Measurements from ENCODE around the gene NMU.
"Not testable (repeated sequence)": the region's sequence is repeated elsewhere in the genome, so short reads cannot be mapped to it uniquely, and the experiment has no call there.

NMU gene, protein sequence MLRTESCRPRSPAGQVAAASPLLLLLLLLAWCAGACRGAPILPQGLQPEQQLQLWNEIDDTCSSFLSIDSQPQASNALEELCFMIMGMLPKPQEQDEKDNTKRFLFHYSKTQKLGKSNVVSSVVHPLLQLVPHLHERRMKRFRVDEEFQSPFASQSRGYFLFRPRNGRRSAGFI

DNA sequence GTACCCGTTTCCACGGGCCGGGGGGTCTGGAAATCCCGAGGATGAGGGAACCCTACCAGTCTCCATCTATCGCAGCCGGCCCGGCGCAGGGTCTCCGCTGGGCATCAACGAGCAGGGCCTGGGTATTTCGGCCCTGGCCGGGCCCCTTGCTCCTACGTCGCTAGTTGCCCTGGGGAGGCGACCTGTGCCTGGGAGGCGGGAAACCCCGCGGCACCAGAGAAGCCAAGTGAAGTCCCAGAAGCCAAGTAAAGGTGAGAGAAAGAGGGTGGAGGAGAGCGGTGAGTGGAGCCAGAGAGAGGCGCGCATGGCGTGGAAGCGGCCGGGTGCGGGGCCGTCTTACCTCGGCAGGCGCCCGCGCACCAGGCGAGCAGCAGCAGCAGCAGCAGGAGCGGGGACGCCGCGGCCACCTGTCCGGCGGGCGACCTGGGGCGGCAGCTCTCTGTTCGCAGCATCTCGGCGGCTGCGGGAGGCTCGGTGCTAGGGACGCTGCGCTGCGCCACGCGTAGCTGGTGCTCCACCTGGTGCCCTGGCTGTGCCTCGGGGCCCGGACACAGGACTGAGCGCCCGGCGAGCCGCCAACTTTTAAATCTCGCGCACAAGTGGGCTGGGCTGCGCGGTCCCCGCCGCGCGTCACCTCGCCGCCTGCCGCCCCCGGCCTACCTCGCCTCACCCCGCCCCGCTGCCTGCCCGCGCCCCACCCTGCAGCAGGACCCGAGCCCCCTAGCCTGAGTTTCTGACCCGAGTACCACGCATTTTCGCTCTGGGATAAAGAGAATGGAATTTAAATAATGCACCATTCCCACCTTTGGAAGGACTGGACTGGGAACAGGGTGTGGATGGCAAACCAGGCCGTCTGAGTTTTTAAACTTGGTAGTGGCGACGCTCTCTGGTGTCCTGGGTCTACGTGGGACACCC, at the start of gene NMU:
Gene NMU (minus strand): TSS at position 558 of the 915 bp plus-strand sequence. CDS start 106 bp downstream, at position 452.
- peak in 1 of 2 donors; percentile 63 for DNase-seq

DNA sequence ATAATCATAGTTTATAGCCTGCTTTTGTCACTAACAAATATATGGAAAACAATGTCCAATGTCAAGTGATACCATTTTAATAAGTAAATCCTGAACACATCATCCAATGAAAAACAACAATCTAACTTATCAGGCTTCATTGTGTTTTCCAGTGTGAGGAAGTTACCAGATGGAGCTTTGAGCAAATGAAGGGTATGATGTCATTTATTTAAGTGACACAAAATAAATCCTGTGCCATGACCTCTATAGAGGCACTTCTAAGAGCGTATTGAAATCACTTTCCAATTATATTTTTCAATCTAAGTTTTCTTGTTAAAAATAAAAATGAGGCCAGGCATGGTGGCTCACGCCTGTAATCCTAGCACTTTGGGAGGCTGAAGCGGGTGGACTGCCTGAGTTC, 48.2 kb upstream of the NMU start:
- DNase-seq: no peak

DNA sequence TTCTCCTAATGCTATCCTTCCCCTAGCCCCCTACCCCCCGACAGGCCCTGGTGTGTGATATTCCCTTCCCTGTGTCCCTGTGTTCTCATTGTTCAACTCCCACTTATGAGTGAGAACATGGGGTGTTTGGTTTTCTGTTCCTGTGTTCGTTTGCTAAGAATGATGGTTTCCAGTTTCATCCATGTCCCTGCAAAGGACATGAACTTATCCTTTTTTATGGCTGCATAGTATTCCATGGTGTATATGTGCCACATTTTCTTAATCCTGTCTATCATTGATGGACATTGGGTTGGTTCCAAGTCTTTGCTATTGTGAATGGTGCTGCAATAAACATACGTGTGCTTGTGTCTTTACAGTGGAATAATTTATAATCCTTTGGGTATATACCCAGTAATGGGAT, 46.7 kb upstream of the NMU start:
- DNase-seq: not testable (repeated sequence)

DNA sequence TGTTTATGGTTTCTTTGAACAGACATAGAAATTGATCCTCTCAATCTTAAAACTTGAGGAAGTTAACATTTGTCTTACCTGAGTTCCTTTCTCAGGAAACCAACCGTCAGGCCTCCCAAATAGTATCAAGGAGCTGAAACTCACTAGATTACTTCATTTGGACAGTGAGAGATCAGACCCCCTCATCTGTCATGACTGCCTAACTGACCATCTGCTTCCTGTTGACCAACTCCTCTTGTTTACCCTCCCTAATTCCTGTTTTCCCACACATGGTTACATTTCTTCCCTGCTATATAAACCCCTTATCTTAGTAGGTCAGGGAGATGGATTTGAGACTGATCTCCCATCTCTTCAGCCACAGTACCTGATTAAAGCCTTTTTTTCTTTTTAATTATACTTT, 46.2 kb upstream of the NMU start:
- no peak for DNase-seq

DNA sequence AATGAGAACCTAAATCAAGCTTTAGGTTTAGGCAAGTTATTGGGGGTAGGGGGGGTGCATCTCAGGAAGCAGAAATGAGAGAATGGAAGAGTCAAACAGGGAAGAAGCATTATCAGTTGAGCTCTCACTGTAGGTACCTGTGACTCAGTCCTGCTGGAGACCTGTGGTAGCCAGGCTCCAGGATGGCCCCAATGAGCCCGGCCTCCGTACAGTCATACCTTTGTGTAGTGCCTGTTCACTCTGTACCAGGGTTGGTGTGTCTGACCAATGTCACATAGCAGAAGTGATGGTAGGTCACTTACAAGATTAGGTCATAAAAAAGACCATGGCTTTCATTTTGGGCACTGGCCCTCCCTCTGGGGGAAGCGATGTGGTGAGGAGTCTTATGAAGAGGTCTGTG, 45.3 kb upstream of the NMU start:
- no peak for DNase-seq

DNA sequence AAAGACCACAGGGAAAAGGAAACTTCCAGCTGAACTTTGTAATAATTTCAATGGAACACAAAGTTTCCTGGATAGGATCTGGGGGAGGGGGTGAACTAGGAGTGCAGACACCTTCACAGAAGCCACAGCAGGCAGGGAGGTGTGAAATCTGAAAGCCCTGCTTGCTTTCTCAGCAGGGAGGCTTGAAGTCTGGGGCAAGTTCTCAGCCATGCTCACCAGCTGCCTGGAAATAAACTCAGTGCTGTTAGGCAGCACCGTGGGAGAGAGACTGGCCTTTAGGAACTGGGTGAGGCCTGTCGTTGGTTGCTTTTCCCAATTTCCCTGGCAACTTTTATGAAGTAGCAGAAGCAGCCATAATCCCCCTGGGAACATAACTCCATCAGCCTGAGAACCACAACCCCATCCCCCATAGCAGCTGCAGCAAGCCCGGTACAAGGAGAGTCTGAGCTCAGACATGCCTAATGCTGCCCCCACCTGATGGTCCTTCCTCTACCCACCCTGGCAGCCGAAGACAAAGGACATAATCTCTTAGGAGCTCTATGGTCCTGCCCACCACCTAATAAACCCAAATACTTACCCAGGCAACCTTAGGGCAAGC, 39.2 kb upstream of the NMU start:
- no peak for DNase-seq

DNA sequence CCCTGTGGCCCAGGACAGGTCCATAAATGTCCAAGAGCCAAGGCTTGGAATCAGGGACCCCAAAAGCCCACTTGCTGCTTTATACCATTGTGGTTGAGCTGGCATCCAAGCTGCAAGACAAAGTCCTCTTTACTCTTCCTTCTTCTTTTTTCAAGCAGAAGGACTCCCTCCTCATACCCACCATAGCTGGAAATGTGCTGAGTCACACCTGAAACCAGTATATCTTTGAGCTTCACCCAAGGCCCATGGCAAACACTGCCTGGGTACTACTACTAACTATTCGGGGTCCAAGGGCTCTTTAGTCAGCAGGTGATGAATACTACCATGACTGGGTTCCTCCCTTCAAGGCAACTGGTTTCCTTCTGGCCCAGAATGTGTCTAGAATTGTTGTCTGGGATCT, 37.3 kb upstream of the NMU start:
- DNase-seq: no peak

DNA sequence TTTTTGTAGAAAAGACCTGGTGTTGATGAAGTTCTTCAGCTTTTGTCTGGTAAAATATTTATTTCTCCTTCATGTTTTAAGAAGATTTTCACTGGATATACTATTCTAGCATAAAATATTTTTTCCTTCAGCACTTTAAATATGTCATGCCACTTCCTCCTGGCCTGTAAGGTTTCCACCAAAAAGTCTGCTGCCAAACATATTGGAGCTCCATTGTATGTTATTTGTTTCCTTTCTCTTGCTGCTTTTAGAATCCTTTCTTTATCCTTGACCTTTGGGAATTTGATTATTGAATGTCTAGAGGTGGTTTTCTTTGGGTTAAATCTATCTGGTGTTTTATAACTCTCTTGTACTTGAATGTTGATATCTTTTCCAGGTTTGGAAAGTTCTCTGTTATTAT, 35.6 kb upstream of the NMU start:
- DNase-seq: no peak

DNA sequence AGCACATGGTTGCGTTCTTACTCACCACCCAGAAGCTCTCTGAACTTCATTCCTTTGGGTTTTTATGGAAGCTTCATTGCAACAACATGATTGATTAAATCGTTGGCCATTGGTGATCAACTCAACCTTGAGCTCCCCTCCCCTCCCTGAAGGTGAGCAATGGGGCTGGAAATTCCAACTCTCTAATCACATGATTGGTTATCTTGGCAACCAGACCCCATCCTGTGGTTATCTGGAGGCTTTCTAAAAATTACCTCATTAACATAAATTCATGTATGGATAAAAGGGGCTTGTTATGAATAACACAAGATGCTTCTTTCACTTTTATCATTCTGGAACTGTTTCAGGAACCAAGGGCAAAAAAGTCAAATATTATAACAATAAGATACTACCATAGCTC, 34.6 kb upstream of the NMU start:
- DNase-seq: no peak

DNA sequence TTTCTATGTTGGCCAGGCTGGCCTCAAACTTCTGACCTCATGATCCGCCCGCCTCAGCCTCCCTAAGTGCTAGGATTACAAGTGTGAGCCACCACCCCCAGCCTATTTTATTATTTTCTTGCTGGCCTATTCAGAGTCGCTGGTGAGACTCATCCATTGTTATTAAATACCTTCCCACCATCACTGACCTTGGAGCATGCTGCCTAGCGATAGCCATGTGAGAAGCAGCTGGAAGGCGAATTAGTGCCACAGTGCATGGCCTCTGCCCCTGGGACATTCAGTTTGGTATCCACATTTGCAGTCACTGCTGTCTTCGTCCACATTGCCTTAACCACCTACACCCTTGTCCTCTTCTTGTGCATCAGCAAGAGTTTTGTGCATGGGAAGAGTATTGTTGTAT, 32.4 kb upstream of the NMU start:
- DNase-seq: no peak

DNA sequence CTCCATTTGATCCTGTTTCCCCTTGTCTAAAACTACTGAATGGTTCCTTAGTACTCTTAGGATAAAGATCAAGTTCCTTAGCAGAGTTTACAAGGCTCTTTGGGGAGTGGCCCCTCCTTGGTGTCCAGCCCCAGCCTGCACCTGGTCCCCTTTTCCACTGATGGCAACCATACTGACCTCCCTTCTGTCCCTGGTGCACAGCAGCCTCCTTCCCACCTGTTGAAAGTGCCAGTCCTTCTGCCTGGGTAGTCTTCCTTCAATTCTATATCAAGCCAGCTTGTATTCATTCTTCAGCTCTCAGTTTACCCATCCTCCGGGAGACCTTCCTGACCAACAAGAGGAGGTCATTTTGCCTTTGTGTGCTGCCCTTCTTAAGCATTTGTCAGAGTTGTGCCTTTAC, 30.4 kb upstream of the NMU start:
- DNase-seq: no peak

DNA sequence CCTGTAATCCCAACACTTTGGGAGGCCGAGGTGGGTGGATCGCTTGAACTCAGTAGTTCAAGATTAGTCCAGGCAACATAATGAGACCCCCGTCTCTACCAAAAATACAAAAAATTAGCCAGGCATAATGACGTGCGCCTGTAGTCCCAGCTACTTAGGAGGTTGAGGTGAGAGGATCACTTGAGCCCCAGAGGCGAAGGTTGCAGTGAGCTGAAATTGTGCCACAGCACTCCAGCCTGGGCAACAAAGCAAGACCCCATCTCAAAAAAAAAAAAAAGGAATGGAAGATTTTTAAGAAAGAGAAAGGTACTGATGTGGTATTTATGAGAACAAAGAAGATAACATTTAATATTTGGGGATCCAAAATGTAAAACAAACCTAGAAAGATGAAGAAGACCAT, 27.0 kb upstream of the NMU start:
- no peak for DNase-seq

DNA sequence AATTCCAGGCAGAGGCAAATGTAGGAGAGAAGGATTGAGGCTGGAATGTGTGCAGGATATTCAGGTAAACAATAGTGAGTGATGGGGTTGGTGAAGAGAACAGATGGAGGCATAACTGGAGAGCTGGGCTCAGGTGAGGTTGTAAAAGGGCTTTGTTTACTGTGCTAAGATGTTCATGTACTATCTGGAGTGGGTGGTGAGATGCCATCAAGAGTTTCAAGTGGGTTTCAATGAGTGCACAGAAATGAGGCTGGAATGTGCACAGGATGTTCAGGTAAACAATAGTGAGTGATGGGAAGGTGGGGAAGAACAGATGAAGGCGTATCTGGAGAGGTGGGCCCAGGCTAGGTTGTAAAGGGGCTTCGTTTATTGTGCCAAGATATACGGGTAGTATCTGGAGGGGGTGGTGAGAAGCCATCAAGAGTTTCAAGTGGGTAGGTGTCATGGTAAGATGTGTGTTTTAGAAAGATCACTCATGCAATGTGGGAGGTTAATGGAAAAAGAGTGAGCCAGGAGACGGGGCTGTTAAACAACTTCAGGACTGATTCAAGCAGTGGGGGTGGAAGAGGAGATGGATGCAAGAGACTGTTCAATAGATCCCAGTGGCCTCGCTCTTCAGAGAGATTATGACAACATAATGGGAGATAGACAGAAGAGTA, 25.4 kb upstream of the NMU start:
- no peak for DNase-seq

DNA sequence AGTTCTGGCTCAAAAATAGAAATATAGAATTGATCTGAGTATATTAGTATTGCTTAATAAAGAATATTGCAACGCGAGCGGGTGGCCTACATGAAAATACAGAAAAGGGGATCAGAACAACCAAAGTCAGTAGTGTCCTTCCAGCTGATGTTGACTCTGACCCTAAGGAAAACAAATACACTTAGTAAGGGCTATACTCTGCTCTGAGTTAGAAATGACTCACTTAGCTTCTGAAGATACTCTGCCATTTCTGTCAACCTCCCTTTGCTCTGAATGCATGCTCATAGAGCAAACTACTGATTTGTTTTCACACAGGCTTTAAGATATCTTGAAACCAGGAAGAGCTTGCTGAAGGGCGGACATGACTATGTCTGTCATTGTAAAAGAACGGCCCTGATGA, 22.6 kb upstream of the NMU start:
- DNase-seq: no peak

DNA sequence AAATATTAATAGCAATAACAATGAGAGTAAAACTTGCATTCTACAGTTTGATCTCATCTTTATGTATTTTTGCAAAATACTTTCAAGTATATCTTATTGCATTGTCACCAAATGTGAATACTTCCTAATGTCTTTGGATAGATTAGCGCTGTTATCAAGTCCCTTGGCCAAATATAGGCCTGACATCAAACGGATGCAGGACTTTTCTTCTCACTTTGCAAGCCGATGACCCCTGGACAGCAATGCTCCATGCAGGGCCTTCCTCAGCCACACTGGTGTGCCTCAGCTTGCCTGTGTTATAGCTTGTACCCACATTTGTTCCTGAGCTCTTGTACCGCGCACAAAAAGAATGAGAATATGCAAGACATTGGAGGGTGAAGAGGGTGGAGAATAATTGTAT, 18.0 kb upstream of the NMU start:
- DNase-seq: no peak

DNA sequence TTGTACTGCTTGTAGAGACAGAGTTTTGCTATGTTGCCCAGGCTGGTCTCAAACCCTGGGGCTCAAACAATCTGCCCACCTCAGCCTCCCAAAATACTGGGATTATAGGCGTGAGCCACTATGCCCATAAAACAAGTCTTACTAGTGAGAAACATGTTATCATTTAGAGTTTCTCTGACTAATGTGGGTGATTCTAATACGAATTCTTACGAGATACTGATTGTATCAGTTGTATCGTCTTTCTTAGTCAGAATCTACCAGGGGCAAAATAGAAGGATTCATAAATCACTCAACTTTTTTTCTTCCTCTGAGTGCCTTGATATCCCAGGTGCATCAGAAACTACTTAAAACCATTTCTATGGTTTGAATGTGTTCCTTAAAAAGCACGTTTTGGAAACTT, 14.4 kb upstream of the NMU start:
- no peak for DNase-seq

DNA sequence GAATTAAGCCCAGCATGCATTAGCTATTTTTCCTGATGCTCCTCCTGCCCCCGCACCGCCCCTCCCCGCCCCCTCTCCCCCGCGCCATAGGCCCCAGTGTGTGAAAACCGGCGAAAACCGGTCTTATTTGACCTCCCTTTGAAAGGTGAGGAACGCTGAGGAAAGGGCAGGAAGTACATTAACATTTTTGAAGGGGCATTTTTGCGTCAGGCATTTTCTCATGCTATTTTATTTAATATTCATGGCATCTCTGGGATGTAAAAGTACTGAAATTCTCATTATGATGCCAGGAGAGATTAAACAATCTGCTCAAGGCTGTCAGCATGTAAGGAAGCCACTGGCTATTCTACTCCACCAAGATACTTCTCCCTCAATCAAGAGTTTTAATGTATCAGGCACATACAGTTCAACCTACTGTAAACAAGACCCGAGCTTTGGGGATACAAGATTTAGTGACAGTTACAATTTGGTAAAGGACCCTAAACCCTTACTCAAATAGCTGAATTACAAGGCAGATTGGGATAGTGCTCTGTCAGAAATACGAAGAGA, 1.2 kb upstream of the NMU start:
- no peak for DNase-seq

DNA sequence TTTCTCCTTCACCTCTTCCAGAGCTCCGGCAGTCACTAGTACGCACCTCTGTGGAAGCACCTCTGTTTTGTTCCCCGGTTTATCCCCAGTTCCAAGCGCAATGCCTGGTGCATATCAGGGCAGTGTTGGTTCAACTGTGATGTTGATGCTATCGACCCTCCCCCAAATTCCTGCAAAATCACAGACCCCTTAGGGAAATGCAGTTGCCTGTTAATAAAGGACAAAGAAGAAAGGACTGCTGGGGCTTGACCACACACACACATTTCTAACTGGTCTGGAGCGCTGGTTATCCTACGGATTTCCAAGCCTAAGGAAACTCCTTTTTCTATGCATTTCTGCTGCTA, 530 bp upstream of the NMU start:
- DNase-seq: no peak

DNA sequence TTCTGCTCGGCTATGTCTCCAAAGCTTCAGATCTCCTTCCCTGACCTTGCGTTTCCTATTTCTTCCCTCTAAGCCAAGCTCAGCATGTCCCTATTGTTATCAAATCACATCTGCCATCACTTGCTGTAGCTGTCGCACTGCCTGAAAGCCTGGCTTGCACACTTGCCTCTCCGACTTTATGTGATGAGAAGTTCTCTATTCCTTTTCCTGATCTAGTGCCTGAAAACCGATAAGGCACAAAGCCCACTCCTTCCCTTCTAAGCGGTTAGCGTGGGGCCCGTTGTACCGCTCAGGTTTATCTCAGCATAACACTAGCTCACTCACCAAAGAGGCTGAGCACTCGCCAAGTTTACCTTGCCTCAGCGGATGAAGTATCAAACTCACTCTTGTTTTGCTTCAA, 816 bp downstream of the NMU start:
- no peak for DNase-seq

DNA sequence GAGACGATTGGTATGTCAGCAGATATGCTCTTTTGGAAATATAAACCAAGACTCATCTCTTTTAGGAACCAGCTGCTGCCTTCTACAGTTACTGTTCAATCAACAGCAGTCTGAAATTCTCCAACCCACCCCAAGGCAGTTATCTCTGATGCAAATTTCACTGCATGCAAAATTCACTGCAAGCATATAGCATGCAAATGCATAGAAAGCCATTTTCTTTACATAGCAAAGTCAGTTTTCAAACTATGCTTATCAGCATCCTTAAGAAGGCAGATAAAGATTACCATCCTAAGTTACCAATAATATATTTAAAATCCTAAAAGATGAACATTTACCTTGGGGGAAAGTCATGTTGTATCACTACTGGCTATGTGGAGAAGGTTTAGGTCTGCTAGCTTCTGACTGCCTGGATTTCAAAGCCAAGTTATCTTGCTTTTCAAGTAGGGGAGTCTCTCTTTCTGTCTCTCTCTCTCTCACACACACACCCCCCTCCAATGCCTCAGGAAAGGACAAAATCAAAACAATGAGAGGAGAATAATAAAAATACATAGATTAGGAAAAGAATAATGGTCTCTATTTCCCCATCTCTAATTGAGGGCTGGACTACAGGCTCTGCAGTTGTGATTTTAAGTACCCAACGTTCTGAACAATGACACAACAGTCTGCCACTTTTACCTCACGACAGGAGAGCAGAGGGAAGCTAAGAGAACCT, 1.5 kb downstream of the NMU start:
- DNase-seq: no peak

DNA sequence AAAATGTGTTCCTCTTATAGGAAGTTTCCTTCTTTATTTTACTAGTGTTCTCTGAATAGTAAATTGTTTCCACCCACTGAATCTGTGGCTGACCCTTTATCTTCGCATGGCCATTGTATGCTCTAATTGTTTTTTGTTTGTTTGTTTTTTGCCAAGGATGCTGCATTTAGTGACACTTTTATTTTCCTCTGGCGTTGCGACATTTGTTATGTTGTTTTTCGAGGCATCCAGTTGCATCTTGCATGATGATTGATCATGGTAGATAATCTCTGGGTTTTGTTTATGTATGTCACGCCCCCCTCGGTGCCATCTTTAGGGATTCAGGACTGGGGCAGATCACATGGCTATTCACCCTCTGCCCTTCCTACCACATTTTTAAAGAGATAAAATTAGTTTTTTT, 2.2 kb downstream of the NMU start:
- DNase-seq: no peak

DNA sequence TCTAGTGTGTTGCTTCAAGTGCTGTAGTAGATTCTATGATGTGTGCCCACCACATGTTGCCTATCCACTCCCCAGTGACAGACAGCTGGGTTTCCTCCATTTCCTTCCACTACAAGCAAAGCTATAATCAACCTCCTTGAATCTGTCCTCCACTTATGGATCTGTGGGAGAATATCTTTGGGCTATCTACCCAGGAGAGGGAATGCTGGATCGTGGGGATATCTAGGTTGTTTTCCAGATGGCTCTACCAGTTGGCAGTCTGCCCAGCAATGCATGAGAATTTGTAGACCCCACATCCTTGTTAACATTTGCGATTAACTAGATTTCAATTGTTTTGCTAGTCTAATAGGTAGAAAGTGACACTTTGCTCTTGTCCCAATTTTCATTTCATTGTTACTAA, 10.3 kb downstream of the NMU start:
- no peak for DNase-seq

DNA sequence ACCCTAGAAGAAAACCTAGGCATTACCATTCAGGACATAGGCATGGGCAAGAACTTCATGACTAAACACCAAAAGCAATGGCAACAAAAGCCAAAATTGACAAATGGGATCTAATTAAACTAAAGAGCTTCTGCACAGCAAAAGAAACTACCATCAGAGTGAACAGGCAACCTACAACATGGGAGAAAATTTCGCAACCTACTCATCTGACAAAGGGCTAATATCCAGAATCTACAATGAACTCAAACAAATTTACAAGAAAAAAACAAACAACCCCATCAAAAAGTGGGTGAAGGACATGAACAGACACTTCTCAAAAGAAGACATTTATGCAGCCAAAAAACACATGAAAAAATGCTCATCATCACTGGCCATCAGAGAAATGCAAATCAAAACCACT, 12.0 kb downstream of the NMU start:
- DNase-seq: not testable (repeated sequence)
